HG03439 (cell line): Measurements from ENCODE around the gene ADGB.
A peak's percentile ranks its signal among the peaks of the same experiment; 100 is the strongest.
"Not testable (repeated sequence)": the region's sequence is repeated elsewhere in the genome, so short reads cannot be mapped to it uniquely, and the experiment has no call there.

Experiments
- ATAC-seq: cut with Tn5 transposase; IDR thresholded peaks from one replicate; pipeline ENCODE4 v1.9.1; 2021; ENCODE audit warnings: mild to moderate bottlenecking, moderate library complexity; ENCODE audit not compliant: unreplicated experiment

Gene ADGB

DNA sequence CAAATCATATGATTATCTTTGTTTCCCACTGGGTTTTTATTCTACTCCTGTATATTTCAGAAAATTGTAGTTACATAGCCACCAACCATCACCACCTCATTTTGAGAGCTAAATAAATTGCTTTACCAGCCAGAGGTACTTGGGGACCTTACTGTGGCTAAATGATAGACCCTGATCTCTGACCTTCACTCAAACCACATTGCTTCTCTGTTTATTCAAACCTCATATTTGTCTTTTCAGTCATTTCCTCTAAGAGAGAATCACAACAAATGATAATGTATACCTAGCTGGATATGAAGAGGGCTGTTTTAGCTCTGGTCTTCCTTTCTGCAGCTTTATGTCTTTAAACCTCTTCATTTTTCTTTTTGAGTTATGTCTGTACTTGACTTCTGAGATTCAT, 142.8 kb downstream of the ADGB start:
- no peak for ATAC-seq

DNA sequence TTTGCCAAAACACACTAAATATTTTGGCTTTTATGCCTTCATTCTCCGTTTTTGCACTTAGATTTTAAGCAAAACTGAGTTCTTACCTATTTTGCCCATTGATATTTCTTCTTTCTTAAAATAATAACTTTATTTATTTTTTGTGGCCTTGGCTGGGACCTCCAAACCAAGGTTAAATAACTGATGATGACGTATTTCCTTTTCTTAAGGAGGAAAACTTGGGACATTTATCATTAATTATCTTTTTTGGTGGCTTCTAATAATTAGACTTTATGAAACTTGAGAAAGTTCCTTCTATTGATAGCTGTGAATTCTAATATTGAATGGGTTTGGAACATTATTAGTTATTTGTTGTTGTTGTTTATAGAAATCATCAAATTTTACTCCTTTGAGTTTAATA, 154.5 kb downstream of the ADGB start:
- ATAC-seq: no peak

DNA sequence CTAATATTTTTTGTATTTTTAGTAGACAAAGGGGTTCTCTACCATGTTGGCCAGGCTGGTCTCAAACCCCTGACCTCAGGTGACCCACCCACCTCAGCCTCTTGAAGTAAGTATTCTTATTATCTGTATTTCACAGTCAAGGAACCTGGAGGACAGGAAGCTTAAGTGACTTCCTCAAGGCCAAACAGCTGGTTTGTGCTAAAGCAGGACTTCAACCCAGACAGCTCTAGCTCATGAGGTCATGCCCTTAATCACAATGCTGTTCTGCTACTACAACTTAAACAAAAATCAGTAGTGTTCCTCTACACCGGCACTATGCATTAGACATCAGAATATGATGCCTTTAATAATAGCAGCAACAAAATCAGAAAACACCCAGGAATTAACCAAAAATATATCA, 168.9 kb downstream of the ADGB start:
- ATAC-seq: no peak

DNA sequence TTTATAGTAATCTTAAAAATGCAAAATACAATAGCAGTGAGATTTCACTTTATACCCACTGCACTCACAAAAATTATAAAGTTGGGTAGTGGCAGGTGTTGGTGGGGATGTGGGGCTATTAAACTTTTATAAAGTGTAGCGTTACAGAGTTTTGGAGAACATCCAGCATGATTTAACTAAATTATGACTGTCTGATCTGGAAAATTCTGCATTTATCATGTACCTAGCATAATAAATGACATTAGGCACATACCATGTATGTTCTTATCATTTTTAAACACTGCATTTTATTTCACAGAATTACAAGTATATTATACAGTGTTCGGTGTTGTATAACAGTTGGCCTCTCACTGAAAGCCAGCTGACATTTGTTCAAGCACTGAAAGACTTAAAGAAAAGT, 169.9 kb downstream of the ADGB start:
- no peak for ATAC-seq

DNA sequence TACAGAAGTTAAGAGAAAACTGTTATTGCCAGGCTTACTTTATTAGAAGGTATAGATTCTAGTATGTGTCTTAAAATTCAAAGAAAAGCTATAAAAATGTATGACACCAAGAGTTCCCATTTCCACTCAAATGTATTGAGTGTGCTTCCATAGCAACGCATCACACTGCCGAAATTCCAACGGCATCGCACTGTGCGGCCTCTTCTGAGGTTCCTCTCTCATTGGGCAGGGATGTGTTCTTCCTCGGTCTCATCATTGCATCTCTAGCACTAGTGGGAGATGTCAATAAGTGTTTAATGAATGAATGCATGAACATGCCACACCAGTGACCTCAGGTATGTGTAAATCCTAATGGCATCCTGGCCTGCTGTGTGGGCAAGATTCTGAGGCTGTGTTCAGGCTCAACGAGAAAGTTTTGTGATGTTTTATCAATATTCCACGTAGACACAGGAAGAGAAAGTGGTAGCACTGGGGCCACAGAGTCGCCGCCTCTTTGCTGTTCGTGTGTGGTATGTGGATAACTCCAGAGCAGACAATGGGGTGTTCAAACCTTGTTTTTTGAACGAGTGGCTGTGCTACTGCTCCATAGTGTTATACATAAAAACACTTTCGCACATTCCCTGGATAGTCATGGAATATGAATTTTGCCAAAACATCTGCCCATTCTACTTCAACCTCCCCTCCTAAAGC, 171.6 kb downstream of the ADGB start:
- no peak for ATAC-seq

DNA sequence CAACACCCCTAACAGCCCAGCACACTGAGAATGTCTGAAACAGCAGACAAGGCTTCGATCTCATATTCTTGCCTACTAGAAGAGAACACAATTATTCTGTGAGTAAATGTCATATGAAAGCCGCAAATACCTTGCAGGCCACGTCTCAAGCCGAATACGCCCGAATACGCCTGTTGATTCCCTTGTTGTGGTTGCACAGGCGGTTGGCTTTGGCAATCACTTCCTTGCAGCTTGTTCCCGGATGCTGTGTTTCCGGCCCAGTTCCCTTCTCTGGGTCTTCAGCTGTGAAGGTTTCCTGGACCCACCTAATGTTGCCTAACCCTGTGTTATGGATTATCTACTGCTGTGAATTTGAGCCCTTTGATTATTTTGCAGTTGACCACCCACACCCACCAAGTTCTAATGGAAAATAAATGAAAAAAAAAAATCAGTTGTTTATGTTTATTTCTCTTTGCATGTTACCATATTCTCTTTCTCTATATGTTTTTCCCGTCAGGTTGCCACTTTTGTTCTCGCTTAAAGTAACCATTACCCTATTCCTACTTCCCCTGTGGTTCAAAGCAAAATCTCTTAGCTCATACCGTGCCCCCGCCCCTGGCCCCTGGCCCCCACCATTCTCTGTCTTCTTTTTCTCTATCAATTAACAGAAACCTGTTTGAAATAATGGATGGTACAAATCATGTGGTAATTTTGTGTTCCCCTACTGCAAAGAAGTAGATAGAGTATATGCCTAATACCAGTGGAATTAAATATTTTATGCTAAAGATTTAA, 172.4 kb downstream of the ADGB start:
- no peak for ATAC-seq

DNA sequence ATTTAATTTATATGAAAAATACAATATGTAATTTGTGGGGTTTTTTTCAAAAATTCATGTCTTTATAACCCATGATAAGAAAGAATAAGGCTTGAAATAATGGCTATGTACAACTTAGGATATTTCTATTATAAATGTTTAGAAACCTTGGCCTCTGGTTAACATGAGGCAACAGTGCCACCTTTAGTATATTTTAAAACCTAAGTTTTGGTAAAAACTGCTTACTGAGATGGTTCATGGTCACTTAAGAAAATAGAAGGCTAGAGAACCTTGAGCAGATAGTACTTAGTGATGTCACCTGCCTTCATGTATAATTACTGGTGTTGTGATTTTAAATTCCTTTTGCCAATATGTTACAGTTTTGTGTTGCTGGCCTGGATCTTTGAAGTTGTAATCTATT, 176.4 kb downstream of the ADGB start:
- no peak for ATAC-seq

DNA sequence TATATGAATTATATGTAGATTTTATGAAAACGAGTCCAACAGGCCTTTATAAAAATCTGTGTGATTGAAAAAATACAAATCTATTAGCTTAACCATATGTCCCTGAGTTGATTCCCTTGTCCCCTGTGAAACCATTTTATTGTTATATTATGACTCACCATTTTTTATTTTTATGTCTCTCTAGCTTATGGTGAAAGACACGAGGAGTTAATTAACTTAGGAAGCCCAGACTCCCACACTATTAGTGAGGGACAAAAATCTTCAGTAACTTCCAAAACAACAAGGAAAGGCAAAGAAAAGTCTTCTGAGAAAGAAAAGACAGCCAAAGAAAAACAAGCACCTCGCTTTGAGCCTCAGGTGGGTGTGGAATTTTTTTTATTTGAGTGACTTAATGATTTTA, 183.1 kb downstream of the ADGB start:
- ATAC-seq: no peak

DNA sequence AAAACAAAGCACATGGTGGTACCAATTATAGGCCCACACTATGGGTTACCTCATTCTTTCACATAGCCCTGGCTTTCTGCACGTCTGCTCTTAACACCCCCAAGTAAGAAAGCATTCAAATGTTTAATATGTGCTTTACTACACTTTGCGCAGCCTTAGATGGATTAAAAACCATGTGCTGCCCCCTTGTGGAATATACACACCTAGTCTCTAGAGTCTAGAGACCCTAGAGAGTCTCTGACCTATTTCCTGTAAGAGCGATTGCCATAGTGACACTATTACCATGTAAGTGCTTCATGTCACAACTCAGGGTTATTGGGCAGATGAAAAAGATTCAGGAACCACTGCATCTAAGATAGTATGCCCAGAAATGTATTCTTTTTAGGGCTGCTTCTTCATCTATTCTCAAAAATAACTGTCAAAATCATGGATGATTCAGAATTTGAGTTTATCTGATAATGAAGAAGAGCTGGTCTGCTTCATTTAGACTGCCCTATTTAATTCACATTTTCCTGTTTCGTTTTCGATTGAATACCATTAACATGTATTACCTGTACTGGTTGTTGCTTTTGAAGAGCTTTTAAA, 186.3 kb downstream of the ADGB start:
- ATAC-seq: peak; percentile 91

DNA sequence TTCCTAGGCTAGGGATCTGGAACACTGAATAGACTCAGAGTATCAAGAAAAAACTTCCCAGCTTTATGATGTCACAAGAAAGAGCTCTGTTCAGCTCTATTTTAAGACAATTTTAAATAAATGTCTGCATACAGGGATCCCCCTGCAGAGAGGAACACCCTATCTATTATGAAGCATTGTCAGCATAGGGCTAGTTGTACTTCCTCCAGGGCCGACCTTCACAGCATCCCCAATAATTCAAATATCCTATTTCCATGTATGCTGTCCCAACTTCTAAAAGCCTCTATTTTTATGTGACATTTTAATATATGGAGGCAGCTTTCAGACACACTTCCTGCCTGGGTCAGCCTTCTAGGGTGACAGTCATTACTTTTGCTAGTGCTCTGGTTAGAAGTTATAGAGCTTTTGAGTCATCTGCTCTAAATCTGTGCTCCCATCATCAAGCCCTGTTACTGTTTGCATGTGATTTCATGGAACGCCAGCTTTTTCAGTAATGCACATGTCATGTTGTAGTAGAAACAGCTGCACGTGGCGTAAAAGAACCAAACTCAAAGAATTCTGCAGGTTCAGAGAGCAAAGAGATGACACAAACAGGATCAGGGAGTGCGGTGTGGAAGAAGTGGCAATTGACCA, 189.2 kb downstream of the ADGB start:
- no peak for ATAC-seq

DNA sequence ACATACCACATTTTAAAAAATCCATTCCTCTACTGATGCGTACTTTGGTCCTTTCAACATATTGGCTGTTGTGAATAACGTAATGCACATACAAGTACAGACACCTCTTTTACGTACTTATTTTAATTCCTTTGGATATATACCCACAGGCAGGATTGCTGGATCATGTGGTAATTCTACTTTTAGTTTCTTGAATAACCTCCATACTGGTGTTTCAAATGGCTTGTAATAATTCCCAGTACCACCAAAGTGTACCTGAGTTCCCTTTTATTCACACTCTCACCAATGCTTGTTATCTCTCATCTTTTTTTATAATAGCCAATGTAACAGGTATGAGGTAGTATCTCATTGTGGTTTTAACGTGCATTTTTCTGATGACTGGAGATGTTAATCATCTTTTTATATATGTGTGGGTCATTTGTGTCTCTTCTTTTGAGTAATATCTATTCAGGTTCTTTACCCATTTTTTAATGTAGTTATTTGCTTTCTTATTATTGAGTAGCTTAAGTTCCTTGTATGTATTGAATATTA, 191.9 kb downstream of the ADGB start:
- no peak for ATAC-seq

DNA sequence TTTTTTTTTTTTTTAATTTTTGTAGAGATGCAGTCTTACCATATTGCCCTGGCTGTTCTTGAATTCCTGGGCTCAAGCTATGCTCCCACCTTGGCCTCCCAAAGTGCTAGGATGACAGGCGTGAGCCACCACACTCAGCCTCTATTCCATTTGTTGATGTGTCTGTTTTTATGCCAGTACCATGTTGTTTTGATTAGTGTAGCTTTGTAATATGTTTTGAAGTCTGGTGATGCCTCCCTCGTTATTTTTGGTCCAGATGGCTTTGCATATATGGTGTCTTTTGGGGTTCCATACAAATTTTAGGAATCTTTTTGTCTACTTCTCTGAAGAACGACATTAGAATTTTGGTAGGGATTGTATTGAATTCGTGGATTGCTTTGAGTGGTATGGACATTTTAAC, 193.2 kb downstream of the ADGB start:
- ATAC-seq: no peak

DNA sequence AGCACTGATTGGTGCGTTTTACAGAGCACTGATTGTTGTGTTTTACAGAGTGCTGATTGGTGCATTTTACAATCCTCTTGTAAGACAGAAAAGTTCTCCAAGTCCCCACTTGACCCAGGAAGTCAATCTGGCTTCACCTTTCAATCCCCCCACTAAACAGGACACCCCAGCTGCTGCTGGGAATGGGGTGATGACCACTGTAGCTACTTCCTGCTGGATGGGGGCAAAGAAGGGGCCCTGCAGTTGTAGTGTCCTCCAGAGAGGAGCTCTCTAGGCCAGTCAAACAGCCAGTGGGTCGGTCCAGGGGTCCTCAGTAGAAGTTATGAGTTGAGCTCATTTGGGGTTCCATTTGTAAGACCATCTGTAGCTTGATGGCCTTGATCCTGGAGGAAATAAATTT, 194.4 kb downstream of the ADGB start:
- ATAC-seq: not testable (repeated sequence)

DNA sequence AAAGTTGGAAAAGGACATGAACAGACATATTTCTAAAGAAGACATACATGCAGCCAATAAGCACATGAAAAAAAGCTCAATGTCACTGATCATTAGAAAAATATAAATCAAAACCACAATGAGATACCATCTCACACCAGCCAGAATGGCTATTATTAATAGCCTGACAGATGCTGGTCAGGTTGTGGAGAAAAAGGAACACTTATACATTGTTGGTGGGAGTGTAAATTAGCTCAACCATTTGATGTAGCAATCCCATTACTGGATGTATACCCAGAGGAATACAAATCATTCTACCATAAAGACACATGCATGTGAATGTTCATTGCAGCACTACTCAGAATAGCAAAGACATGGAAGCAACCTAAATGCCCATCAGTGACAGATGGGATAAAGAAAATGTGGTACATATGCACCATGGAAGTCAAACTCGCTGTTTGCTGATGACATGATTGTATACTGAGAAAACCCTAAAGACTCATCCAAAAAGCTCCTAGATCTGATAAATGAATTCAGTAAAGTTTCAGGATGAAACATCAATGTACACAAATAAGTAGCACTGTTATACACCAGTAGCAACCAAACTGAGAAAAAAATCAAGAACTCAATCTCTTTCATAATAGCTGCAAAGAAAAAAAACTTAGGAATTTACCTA, 196.8 kb downstream of the ADGB start:
- ATAC-seq: no peak

DNA sequence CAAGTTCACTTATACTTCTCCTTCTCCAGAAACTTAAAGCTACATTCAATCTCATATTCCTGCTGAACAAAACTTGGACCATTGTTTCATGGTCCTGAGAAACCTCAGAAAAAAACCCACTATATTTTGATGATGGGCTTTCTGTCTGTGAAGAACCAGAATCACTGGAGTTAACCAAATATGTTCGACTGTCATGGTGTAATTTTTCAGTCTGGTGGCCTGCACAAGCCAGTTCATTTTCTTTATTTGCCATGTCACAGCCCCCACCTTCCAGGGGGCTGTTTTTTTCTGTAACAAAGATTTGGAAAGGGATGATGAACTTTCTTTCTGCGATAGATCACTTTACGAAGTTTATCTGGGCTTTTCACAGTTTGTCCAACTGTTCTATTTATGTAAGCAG, 204.4 kb downstream of the ADGB start:
- ATAC-seq: not testable (repeated sequence)

DNA sequence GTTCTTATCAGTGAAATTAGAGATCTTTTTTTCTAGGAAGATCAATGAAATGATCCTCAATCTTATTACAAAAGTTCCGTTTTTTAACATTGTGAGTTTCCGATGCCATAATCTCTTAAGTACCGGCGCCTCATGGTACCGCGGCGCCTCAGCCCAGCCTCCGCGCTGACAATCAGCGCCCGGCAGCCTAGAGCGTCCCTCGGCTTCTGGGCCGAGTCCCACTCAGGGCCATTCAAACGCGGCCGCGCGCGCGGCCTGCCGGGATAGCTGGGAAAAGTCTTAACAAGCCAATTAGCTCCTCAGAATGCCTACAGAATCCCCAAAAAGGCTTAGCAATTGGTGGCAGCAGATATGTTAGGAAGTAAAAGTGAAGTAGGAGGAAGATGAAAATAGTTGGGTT, 204.8 kb downstream of the ADGB start:
- no peak for ATAC-seq

DNA sequence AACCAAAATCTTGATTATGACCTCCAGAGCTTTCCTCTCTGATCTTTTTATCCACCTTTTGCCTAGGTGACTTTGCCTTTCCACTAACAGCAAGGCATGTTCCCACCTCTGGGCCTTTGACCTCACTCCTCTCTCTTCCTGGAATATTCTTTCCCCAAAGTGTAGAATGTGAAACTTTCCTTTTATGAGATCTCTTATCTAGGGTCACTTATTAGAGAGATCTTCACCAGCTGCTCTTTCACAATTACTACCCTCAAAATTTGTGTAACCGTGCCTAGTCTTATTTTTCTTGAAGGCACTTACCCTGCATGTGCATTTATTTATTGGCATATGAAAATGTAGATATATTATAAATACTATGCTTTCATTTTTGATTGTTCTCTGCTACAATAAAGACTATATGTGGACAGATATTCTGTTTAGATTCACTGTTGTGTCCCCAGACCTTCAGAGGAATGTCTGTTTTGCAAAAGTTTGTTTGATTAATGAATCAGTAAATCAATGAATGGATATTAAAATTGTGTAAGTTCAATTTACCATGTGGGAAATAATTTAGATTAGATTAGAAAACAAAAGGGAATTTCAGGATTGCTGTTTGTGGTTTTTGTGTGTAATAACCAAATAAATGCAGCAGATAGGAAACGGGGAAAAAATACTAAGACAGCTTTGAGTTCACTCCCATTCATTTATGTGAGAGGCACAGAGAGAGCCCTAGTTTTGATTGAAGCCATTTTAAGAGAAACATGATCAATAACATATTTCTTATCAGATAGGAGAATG, 207.0 kb downstream of the ADGB start:
- no peak for ATAC-seq

DNA sequence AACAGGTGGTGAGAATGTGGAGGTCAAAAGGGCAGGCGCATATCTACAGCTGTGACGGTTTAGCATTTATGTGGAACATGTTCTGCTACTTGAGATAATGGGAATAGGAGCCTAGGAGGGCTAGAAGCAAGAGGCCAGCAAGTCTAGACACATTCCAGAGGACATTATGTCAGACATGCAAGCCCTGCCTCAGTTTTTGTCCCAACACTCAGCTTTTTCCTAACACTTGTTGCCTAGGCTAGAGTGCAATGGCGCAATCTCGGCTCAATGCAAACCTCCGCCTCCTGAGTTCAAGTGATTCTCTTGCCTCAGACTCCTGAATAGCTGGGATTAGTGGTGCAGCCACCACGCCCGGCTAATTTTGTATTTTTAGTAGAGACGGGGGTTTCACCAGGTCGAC, 210.2 kb downstream of the ADGB start:
- not testable (repeated sequence) for ATAC-seq

DNA sequence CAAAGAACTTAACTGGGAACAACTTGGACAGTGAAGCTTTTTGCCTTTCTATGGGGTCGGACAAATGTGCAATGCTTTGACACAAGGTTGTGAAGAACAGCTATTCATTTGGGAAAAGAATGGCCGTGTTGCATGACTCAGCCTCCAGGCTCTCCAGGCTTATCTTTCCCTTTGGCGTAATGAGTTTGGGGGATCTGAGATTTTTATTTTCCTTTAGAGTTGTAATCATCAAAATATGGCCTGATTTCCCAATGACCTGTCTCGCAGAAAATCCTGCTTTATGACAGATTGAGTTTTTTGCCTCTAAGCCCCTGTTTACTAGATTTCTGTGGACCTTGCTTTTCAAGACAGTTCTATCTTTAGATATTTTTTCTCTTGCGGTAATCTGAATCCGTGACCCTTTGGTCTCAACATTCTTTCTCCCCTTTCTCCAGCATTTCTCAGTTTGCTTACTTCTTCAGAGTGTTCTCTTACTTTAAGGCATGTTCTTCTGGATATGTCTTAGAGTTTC, 214.1 kb downstream of the ADGB start:
- not testable (repeated sequence) for ATAC-seq

DNA sequence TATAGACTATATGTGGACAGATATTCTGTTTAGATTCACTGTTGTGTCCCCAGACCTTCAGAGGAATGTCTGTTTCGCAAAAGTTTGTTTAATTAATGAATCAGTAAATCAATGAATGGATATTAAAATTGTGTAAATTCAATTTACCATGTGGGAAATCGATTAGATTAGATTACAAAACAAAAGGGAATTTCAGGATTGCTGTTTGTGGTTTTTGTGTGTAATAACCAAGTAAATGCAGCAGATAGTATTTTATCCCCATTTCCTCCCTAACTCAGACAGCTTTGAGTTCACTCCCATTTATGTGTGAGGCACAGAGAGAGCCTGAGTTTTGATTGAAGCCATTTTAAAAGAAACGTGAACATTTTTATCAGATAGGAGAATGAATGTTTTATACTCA, 214.8 kb downstream of the ADGB start:
- no peak for ATAC-seq
